ENCODE measurements around the gene LAMB3.

GRCh38 chr1:209634005-209634737 lies 18.1 kb downstream of the LAMB3 start:
- TF ChIP-seq SP1 (IDR thresholded peaks at IDR 0.05; ENCODE audit: low read depth), result no peak
- TF ChIP-seq ZNF274 (IDR thresholded peaks at IDR 0.05; ENCODE audit: low read depth, low read length), result no peak
